Measurements from ENCODE around the gene HMGN4. TPM values are rescaled to one million over a fixed set of nuclear protein-coding genes. Genes with fewer than 3 reads are reported as not detected.

Gene HMGN4
- total and polyA plus RNA-seq, 9 of the 15 experiments (the other 6 are each of a cell fraction or from before 2014, with no cell fraction given), result 35.4 to 134 (median 94.1) TPM

DNA sequence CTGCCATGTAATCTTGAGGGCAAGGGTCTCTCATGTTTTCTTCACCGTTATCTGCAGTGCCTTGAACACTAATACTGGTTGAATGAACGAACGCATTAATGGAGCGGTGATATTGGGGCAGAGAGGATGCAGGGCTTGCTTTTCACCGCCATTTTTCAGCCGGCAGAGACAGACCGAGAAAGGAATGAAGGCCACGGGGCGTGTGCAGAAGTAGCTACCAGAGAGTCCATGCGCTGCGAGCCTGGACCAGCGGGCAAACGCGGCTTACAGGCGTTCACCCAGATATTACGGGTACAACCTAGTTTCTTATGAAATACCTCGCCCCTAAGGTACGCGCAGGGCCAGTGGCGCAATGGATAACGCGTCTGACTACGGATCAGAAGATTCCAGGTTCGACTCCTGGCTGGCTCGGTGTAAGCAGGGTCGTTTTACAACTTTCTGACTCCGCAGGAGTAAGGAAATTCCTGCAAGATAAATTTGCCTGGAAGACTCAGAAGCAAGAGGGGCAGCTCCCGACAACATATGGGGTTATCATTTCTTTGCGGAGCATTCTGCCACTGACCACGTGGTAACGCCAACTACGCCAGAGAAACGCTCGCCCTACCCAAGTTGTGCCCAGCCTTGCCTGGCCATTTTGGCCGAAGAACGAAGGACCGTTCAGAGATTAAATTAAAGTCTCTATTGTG, 863 bp upstream of the HMGN4 start (continued):
- TF ChIP-seq, protein P1, sequence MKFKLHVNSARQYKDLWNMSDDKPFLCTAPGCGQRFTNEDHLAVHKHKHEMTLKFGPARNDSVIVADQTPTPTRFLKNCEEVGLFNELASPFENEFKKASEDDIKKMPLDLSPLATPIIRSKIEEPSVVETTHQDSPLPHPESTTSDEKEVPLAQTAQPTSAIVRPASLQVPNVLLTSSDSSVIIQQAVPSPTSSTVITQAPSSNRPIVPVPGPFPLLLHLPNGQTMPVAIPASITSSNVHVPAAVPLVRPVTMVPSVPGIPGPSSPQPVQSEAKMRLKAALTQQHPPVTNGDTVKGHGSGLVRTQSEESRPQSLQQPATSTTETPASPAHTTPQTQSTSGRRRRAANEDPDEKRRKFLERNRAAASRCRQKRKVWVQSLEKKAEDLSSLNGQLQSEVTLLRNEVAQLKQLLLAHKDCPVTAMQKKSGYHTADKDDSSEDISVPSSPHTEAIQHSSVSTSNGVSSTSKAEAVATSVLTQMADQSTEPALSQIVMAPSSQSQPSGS (CRISPR knock-in tag; IDR thresholded peaks at IDR 0.05), result no peak
- TF ChIP-seq, protein P2, sequence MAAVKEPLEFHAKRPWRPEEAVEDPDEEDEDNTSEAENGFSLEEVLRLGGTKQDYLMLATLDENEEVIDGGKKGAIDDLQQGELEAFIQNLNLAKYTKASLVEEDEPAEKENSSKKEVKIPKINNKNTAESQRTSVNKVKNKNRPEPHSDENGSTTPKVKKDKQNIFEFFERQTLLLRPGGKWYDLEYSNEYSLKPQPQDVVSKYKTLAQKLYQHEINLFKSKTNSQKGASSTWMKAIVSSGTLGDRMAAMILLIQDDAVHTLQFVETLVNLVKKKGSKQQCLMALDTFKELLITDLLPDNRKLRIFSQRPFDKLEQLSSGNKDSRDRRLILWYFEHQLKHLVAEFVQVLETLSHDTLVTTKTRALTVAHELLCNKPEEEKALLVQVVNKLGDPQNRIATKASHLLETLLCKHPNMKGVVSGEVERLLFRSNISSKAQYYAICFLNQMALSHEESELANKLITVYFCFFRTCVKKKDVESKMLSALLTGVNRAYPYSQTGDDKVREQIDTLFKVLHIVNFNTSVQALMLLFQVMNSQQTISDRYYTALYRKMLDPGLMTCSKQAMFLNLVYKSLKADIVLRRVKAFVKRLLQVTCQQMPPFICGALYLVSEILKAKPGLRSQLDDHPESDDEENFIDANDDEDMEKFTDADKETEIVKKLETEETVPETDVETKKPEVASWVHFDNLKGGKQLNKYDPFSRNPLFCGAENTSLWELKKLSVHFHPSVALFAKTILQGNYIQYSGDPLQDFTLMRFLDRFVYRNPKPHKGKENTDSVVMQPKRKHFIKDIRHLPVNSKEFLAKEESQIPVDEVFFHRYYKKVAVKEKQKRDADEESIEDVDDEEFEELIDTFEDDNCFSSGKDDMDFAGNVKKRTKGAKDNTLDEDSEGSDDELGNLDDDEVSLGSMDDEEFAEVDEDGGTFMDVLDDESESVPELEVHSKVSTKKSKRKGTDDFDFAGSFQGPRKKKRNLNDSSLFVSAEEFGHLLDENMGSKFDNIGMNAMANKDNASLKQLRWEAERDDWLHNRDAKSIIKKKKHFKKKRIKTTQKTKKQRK (IDR thresholded peaks at IDR 0.05; ENCODE audit: borderline replicate concordance, low read depth, low read length), result no peak; the same call in 1 of the 2 replicates
- TF ChIP-seq CBFB (CRISPR knock-in tag; IDR thresholded peaks at IDR 0.05) (no peak), BACH1 (tag; IDR thresholded peaks at IDR 0.05) (no peak; the same call in 1 of the 2 replicates), ZNF699 (CRISPR knock-in tag; IDR thresholded peaks at IDR 0.05; ENCODE audit: insufficient replicate concordance) (no peak), HNRNPK (IDR thresholded peaks at IDR 0.05; ENCODE audit: low read depth, low read length, poor library complexity, severe bottlenecking) (no peak), RBM17 (IDR thresholded peaks at IDR 0.05; ENCODE audit: borderline replicate concordance, low read depth, low read length) (no peak), HEY1 (CRISPR knock-in tag; IDR thresholded peaks at IDR 0.05; ENCODE audit: borderline replicate concordance) (no peak), TBP (optimal IDR thresholded peaks at IDR 0.05; ENCODE audit: low read depth, low read length) (peak; percentile 99), BCL6 (CRISPR knock-in tag; IDR thresholded peaks at IDR 0.05) (no peak; the same call in 1 of the 2 replicates), SRSF7 (optimal IDR thresholded peaks at IDR 0.05; ENCODE audit: low read depth, low read length) (no peak)
- TF ChIP-seq, protein P3, sequence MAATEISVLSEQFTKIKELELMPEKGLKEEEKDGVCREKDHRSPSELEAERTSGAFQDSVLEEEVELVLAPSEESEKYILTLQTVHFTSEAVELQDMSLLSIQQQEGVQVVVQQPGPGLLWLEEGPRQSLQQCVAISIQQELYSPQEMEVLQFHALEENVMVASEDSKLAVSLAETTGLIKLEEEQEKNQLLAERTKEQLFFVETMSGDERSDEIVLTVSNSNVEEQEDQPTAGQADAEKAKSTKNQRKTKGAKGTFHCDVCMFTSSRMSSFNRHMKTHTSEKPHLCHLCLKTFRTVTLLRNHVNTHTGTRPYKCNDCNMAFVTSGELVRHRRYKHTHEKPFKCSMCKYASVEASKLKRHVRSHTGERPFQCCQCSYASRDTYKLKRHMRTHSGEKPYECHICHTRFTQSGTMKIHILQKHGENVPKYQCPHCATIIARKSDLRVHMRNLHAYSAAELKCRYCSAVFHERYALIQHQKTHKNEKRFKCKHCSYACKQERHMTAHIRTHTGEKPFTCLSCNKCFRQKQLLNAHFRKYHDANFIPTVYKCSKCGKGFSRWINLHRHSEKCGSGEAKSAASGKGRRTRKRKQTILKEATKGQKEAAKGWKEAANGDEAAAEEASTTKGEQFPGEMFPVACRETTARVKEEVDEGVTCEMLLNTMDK (IDR thresholded peaks at IDR 0.05; ENCODE audit: borderline replicate concordance, insufficient read depth, low read depth, low read length, poor library complexity, severe bottlenecking), result no peak
- TF ChIP-seq, protein P4, sequence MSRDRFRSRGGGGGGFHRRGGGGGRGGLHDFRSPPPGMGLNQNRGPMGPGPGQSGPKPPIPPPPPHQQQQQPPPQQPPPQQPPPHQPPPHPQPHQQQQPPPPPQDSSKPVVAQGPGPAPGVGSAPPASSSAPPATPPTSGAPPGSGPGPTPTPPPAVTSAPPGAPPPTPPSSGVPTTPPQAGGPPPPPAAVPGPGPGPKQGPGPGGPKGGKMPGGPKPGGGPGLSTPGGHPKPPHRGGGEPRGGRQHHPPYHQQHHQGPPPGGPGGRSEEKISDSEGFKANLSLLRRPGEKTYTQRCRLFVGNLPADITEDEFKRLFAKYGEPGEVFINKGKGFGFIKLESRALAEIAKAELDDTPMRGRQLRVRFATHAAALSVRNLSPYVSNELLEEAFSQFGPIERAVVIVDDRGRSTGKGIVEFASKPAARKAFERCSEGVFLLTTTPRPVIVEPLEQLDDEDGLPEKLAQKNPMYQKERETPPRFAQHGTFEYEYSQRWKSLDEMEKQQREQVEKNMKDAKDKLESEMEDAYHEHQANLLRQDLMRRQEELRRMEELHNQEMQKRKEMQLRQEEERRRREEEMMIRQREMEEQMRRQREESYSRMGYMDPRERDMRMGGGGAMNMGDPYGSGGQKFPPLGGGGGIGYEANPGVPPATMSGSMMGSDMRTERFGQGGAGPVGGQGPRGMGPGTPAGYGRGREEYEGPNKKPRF (IDR thresholded peaks at IDR 0.05; ENCODE audit: low read depth, low read length), result no peak
- TF ChIP-seq, protein P5, sequence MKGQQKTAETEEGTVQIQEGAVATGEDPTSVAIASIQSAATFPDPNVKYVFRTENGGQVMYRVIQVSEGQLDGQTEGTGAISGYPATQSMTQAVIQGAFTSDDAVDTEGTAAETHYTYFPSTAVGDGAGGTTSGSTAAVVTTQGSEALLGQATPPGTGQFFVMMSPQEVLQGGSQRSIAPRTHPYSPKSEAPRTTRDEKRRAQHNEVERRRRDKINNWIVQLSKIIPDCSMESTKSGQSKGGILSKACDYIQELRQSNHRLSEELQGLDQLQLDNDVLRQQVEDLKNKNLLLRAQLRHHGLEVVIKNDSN (CRISPR knock-in tag; IDR thresholded peaks at IDR 0.05), result peak; percentile 85

Measured in K562 (cell line).